Adrenal gland (tissue), 5 donors: Measurements from ENCODE around the gene BLMH.

Experiments
- POLR2A ChIP-seq, 2 donors: fragments of 450-650 bp; IDR thresholded peaks; one replicate each; pipeline ENCODE4 v1.6.1; 2017; ENCODE audit warnings: antibody characterized with exemption in 2 of 2, mild to moderate bottlenecking in 2 of 2, moderate library complexity in 1 of 2
- TF ChIP-seq, protein P1 (sequence below), 6 experiments: fragments of 450-650 bp in 4 of 6; fragments of 200-600 bp in 2 of 6; sonication (generic) in 1 of 6; IDR thresholded peaks; 1 replicate in 5 of 6; 2 replicates in 1 of 6; pipeline versions ENCODE4 v1.5.1 to v1.8.0; 2016 to 2021; ENCODE audit warnings: antibody characterized with exemption in 6 of 6, mild to moderate bottlenecking in 2 of 6, moderate library complexity in 1 of 6
- donor health status: DM: no; HTN: no; CAD: no.

DNA sequence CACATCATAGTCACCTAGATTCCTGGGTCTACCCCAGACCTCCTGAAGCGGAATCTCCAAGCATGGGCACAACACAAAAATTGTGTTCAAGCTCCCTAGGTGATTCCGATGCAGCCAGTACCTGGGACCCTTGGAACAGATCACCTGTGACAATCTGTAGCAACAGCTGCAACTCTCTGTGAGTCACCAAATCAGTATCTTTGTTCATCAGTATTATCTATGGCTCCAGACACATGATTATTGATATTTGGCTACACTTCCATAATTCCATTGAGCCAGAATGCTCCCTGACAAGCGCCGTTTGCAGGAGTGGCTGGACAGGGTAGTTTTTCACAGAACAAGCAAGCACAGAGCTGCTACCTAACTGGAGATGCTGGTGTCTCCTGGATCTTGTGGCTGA, 72.4 kb downstream of the BLMH start:
- TF ChIP-seq, protein P1, sequence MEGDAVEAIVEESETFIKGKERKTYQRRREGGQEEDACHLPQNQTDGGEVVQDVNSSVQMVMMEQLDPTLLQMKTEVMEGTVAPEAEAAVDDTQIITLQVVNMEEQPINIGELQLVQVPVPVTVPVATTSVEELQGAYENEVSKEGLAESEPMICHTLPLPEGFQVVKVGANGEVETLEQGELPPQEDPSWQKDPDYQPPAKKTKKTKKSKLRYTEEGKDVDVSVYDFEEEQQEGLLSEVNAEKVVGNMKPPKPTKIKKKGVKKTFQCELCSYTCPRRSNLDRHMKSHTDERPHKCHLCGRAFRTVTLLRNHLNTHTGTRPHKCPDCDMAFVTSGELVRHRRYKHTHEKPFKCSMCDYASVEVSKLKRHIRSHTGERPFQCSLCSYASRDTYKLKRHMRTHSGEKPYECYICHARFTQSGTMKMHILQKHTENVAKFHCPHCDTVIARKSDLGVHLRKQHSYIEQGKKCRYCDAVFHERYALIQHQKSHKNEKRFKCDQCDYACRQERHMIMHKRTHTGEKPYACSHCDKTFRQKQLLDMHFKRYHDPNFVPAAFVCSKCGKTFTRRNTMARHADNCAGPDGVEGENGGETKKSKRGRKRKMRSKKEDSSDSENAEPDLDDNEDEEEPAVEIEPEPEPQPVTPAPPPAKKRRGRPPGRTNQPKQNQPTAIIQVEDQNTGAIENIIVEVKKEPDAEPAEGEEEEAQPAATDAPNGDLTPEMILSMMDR (IDR thresholded peaks at IDR 0.05), result no peak
- TF ChIP-seq POLR2A (IDR thresholded peaks at IDR 0.05), result no peak
